ENCODE results near the gene IL34.

- TF ChIP-seq RAD21 (IDR thresholded peaks at IDR 0.05; ENCODE audit: low read length): no peak
- no peak for TF ChIP-seq MAX (IDR thresholded peaks at IDR 0.05; ENCODE audit: low read depth)
Measured at GRCh38 chr16:70709457-70709856, 63.1 kb downstream of the IL34 start.

All from SK-N-SH (cell line).